H1 (cell line): ENCODE measurements around the gene VAT1L. TPM values are rescaled to one million over a fixed set of nuclear protein-coding genes. Genes with fewer than 3 reads are reported as not detected.

ENCODE experiments used
- CTCF ChIA-PET: fragments of 300-600 bp; sonication (Branson Sonifier 250); formaldehyde crosslinking; loops from one replicate; lab custom pipeline; 2021; ENCODE audit not compliant: partially characterized antibody; lab: Charles Lee
- POLR2A ChIA-PET: fragments of 300-600 bp; sonication (Branson Sonifier 250); formaldehyde crosslinking; loops from one replicate; lab custom pipeline; 2021; ENCODE audit warnings: inconsistent platforms; ENCODE audit not compliant: partially characterized antibody; lab: Charles Lee
- DNase-seq, 2 experiments: peaks; one replicate each; pipeline versions ENCODE4 v3.0.0 to v3.0.0-alpha.2; 2010 to 2022; ENCODE audit warnings: low spot score in 2 of 2, low read depth in 1 of 2, mixed read lengths in 1 of 2
- FAIRE-seq: peaks from 2 replicates; lab custom pipeline; 2011; peaks lifted over from hg19 to GRCh38; lab: Jason Lieb, UNC
- H2AFZ ChIP-seq: 2 replicates; pipeline ENCODE4 v1.8.1; 2012; ENCODE audit warnings: low read length, inconsistent platforms
- H2AK5ac ChIP-seq: 2 replicates; pipeline ENCODE4 v1.6.1; 2013; ENCODE audit warnings: low read depth, low read length
- H2BK120ac ChIP-seq: replicated peaks from 2 replicates; pipeline ENCODE3; 2013; ENCODE audit warnings: low read depth, low read length, inconsistent platforms
- H2BK12ac ChIP-seq: 2 replicates; pipeline ENCODE4 v1.6.1; 2013; ENCODE audit warnings: low read depth, low read length
- H2BK15ac ChIP-seq: 2 replicates; pipeline ENCODE4 v1.6.1; 2013; ENCODE audit warnings: low read length
- H2BK20ac ChIP-seq: 2 replicates; pipeline ENCODE4 v1.6.1; 2013; ENCODE audit warnings: low read length
- H2BK5ac ChIP-seq: 2 replicates; pipeline ENCODE4 v1.6.1; 2013; ENCODE audit warnings: low read depth, low read length
- H3K14ac ChIP-seq: 2 replicates; pipeline ENCODE4 v1.6.1; 2013; ENCODE audit warnings: inconsistent platforms; ENCODE audit not compliant: insufficient read length
- H3K18ac ChIP-seq: 2 replicates; pipeline ENCODE4 v1.6.1; 2013; ENCODE audit warnings: low read length; ENCODE audit errors: extremely low read depth
- H3K23ac ChIP-seq: 2 replicates; pipeline ENCODE4 v1.6.1; 2013; ENCODE audit warnings: inconsistent platforms; ENCODE audit not compliant: insufficient read length
- H3K23me2 ChIP-seq: 2 replicates; pipeline ENCODE4 v1.6.1; 2013; ENCODE audit warnings: low read depth, low read length
- H3K27ac ChIP-seq: 2 replicates; pipeline ENCODE4 v1.6.1; 2011; ENCODE audit warnings: low read depth, low read length, inconsistent platforms
- H3K27me3 ChIP-seq, 4 experiments: replicated peaks in 1 of 4; 1 replicate in 1 of 4; 2 replicates in 3 of 4; pipeline versions ENCODE4 v1.6.1 to v1.8.1; 2011 to 2013; ENCODE audit warnings: low read length in 3 of 4, mild to moderate bottlenecking in 3 of 4, inconsistent platforms in 2 of 4, mixed read lengths in 2 of 4, moderate library complexity in 1 of 4; ENCODE audit not compliant: control insufficient read depth in 3 of 4, insufficient read depth in 3 of 4; ENCODE audit errors: extremely low read depth in 1 of 4
- H3K36me3 ChIP-seq, 4 experiments: 2 replicates each; pipeline versions ENCODE4 v1.6.1 to v1.8.1; 2011 to 2013; ENCODE audit warnings: mild to moderate bottlenecking in 4 of 4, low read length in 3 of 4, moderate library complexity in 2 of 4, control low read depth in 1 of 4, inconsistent platforms in 1 of 4; ENCODE audit not compliant: insufficient read depth in 4 of 4, control insufficient read depth in 2 of 4
- H3K4ac ChIP-seq: replicated peaks from 2 replicates; pipeline ENCODE3; 2013; ENCODE audit warnings: low read length, low read depth, mixed read lengths, inconsistent platforms; ENCODE audit not compliant: insufficient read length
- H3K4me1 ChIP-seq, 4 experiments: replicated peaks in 1 of 4; 1 replicate in 1 of 4; 2 replicates in 3 of 4; pipeline versions ENCODE4 v1.6.1 to v1.8.1; 2011 to 2013; ENCODE audit warnings: low read length in 3 of 4, inconsistent platforms in 2 of 4, mixed read lengths in 1 of 4; ENCODE audit not compliant: insufficient read depth in 4 of 4, control insufficient read depth in 3 of 4
- H3K4me2 ChIP-seq, 2 experiments: 2 replicates each; pipeline versions ENCODE4 v1.6.1 to v1.8.1; 2011 to 2013; ENCODE audit warnings: low read depth in 2 of 2, low read length in 2 of 2, control low read depth in 1 of 2, inconsistent platforms in 1 of 2, mild to moderate bottlenecking in 1 of 2; ENCODE audit not compliant: insufficient read depth in 1 of 2
- H3K4me3 ChIP-seq, 4 experiments: fragments of 200-600, 300-600 bp in 1 of 4; sonication (generic), shearing (Covaris generic), sonication (Bioruptor Twin) in 1 of 4; 2 replicates each; pipeline versions ENCODE4 v1.5.1 to v1.8.1; 2011 to 2016; ENCODE audit warnings: low read length in 4 of 4, low read depth in 3 of 4, control low read depth in 2 of 4, inconsistent platforms in 2 of 4, mild to moderate bottlenecking in 2 of 4, mixed read lengths in 1 of 4, moderate library complexity in 1 of 4; ENCODE audit not compliant: insufficient read depth in 2 of 4; ENCODE audit errors: extremely low read depth in 1 of 4
- H3K56ac ChIP-seq: replicated peaks from 2 replicates; pipeline ENCODE3; 2013; ENCODE audit warnings: low read depth, mild to moderate bottlenecking, mixed read lengths, low read length, inconsistent platforms; ENCODE audit not compliant: insufficient read length
- H3K79me1 ChIP-seq: 2 replicates; pipeline ENCODE4 v1.6.1; 2013; ENCODE audit warnings: low read depth, low read length, control low read depth
- H3K79me2 ChIP-seq, 2 experiments: 2 replicates each; pipeline versions ENCODE4 v1.6.1 to v1.8.1; 2012 to 2013; ENCODE audit warnings: low read length in 2 of 2, mild to moderate bottlenecking in 2 of 2, inconsistent platforms in 1 of 2; ENCODE audit not compliant: insufficient read depth in 2 of 2, control insufficient read depth in 1 of 2
- H3K9ac ChIP-seq, 4 experiments: replicated peaks in 1 of 4; 1 replicate in 1 of 4; 2 replicates in 3 of 4; pipeline versions ENCODE4 v1.6.1 to v1.8.1; 2011 to 2013; ENCODE audit warnings: low read depth in 3 of 4, low read length in 3 of 4, control low read depth in 2 of 4, mild to moderate bottlenecking in 2 of 4, moderate library complexity in 2 of 4, inconsistent platforms in 1 of 4; ENCODE audit errors: extremely low read depth in 1 of 4
- H3K9me3 ChIP-seq, 2 experiments: 2 replicates each; pipeline versions ENCODE4 v1.6.1 to v1.8.1; 2012 to 2013; ENCODE audit warnings: mild to moderate bottlenecking in 2 of 2, moderate library complexity in 2 of 2, control low read depth in 1 of 2, inconsistent platforms in 1 of 2, low read depth in 1 of 2, low read length in 1 of 2, mixed read lengths in 1 of 2; ENCODE audit not compliant: insufficient read depth in 2 of 2
- H4K20me1 ChIP-seq, 2 experiments: replicated peaks in 1 of 2; 2 replicates each; pipeline versions ENCODE3 to v1.8.1; 2011 to 2013; ENCODE audit warnings: inconsistent platforms in 2 of 2, low read length in 2 of 2, mild to moderate bottlenecking in 1 of 2; ENCODE audit not compliant: insufficient read depth in 2 of 2, control insufficient read depth in 1 of 2
- H4K5ac ChIP-seq: 2 replicates; pipeline ENCODE4 v1.6.1; 2013; ENCODE audit warnings: low read length, low read depth, mixed read lengths, inconsistent platforms; ENCODE audit not compliant: insufficient read length
- H4K8ac ChIP-seq: 2 replicates; pipeline ENCODE4 v1.8.0; 2013; ENCODE audit warnings: mild to moderate bottlenecking, moderate library complexity, low read length, inconsistent platforms; ENCODE audit not compliant: insufficient read depth; ENCODE audit errors: extremely low read depth
- H4K91ac ChIP-seq: replicated peaks from 2 replicates; pipeline ENCODE3; 2013; ENCODE audit warnings: low read length, mixed read lengths, inconsistent platforms; ENCODE audit not compliant: insufficient read length
- HDAC6 ChIP-seq: IDR thresholded peaks from one replicate; pipeline ENCODE4 v1.7.1; 2012; ENCODE audit warnings: low read depth, mild to moderate bottlenecking, inconsistent platforms, low read length, moderate library complexity
- KDM5A ChIP-seq: fragments of 200-600 bp; IDR thresholded peaks from 2 replicates; pipeline ENCODE4 v1.7.1; 2012; ENCODE audit warnings: mild to moderate bottlenecking, low read length, inconsistent platforms, mixed read lengths
- SP4 ChIP-seq: IDR thresholded peaks from 2 replicates; pipeline ENCODE4 v1.6.1; 2012; ENCODE audit warnings: low read length, inconsistent platforms
- TBP ChIP-seq: IDR thresholded peaks from 2 replicates; pipeline ENCODE4 v1.6.1; 2011; ENCODE audit warnings: low read depth, low read length, improper control_type of control experiment
- TEAD4 ChIP-seq: IDR thresholded peaks from 2 replicates; pipeline ENCODE4 v1.6.1; 2012; ENCODE audit warnings: low read depth, low read length, inconsistent platforms, mixed read lengths
- YY1 ChIP-seq: IDR thresholded peaks from 2 replicates; pipeline ENCODE4 v1.6.1; 2011; ENCODE audit warnings: low read depth, mild to moderate bottlenecking, low read length
- WGBS, 2 experiments: shearing (Covaris generic) in 1 of 2; methylation state at CpG; one replicate each; pipeline versions ENCODE4 v1.1.6 to v1.1.7; 2013 to 2015; ENCODE audit warnings: low lambda C conversion rate in 2 of 2, mixed read lengths in 2 of 2, inconsistent platforms in 1 of 2, low coverage in 1 of 2, missing lambda C conversion rate in 1 of 2; ENCODE audit not compliant: insufficient replicate concordance in 2 of 2, insufficient coverage in 1 of 2, insufficient read length in 1 of 2; ENCODE audit errors: extremely low coverage in 1 of 2, missing lambda C conversion rate in 1 of 2; 5-methylcytosine and 5-hydroxymethylcytosine counted together
- polyA plus RNA-seq, 7 experiments: library from polyadenylated mRNA; depleted of rRNA in 3 of 7; stranded (reverse) in 5 of 7; unstranded in 2 of 7; fragments of >200 nt in 5 of 7; fragments of 200-250 nt in 2 of 7; gene quantifications; 1 replicate in 5 of 7; 2 replicates in 1 of 7; 4 replicates in 1 of 7; pipeline versions ENCODE4 v1.2.1 to v1.2.3, GENCODE V29; 2011 to 2013; ENCODE audit warnings: missing spikeins in 2 of 7, mixed read lengths in 2 of 7
- total RNA-seq: library from RNA; stranded (reverse); fragmentation: NEBNext Ultra II Directional; extraction: Animal tissue kit (Norgen Biotek cat#: 25700); gene quantifications from 2 replicates; pipeline ENCODE4 v1.2.1, GENCODE V29; 2021

Gene VAT1L
- total and polyA plus RNA-seq, 2 of the 8 experiments (the other 6 are each of a cell fraction or from before 2014, with no cell fraction given): 46.3 to 48.2 TPM

DNA sequence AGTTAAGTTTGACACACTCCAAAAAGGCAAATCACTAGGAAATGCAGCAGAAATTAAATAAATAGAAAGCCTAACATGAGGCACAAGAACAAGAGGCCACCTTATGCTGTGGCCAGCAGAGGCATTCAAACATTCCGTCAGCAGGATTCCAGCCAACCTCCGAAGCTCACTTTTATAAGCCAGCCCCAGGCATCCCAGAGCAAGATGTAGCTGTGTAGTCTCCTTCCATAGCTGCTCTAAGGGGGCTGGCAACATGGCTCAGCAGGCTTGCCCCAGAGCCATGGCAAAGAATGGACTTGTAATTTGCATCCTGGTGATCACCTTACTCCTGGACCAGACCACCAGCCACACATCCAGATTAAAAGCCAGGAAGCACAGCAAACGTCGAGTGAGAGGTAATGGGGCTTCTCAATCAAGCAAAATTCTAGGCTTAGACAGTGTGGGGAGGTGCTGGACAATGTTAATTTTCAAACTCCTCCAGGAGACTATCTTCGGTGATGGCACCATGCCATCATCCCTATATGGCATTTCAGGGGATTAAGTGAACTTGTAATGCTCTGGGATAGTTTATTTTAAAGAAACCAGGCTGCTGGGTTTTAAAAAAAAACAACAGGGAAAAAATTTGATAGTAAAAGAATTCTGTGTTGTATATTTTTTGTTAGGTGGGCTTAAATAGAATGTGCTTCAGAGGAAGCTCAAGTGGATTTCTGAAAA, 234.1 kb downstream of the VAT1L start, which contains the start of gene CLEC3A:
Gene CLEC3A, plus strand, starts transcription at position 202 of the 714 bp plus-strand sequence. Its CDS starts 79 bp downstream, at position 281.
- Histone ChIP-seq H3K4ac (no peak within 1 kb of the TSS), H3K4me2 (no peak within 1 kb of the TSS), H3K56ac (no peak within 1 kb of the TSS), H3K79me2 (no peaks in the 10 kb centered on the region), H3K23me2 (no peaks in the 10 kb centered on the region; the same call in 1 of the 2 replicates), H2AK5ac (no peak within 1 kb of the TSS), H4K5ac (no peak within 1 kb of the TSS), H2BK12ac (no peak within 1 kb of the TSS), H3K4me3 (no peak within 1 kb of the TSS), H3K36me3 (no peaks in the 10 kb centered on the region), H4K8ac (no peak within 1 kb of the TSS), H3K4me1 (peaks cover 0 to 3% (median 2%) of the 10 kb centered on the region in 4 experiments; a peak in 2 of 7 replicates), H3K27ac (no peak within 1 kb of the TSS), H3K9ac (no peak within 1 kb of the TSS), H2BK5ac (no peak within 1 kb of the TSS), H3K18ac (peak within 1 kb of the TSS; percentile 38; the same call in 1 of the 2 replicates), H2BK20ac (no peak within 1 kb of the TSS), H2AFZ (no peak within 1 kb of the TSS), H2BK15ac (no peak within 1 kb of the TSS), H3K27me3 (no peaks in the 10 kb centered on the region; a peak in 1 of 7 replicates), H4K20me1 (no peaks in the 10 kb centered on the region), H2BK120ac (no peak within 1 kb of the TSS), H3K23ac (no peak within 1 kb of the TSS), H3K14ac (no peak within 1 kb of the TSS), H4K91ac (no peak within 1 kb of the TSS), H3K9me3 (no peaks in the 10 kb centered on the region), H3K79me1 (no peaks in the 10 kb centered on the region)
- 75% methylated on average over 5 of the region's 5 CpGs; no CpG with 5 or more reads in 1 of the 2 experiments for WGBS, 2 experiments
- FAIRE-seq: no peak
- DNase-seq: no peak
- CTCF ChIA-PET: interaction anchor here (0.6 to 1.6 kb wide), 8 partner anchors 16 to 787 kb away, joined by 3 to 6 read pairs (median 4); no protein-coding TSS in a partner anchor
- TF ChIP-seq TEAD4 (peak; percentile 51; the same call in 1 of the 2 replicates), TBP (no peak), KDM5A (no peak), YY1 (no peak), HDAC6 (no peak), SP4 (no peak)
- POLR2A ChIA-PET: no interaction called here
